HUES6 (cell line): ENCODE results near the gene CASZ1.

Source experiments
- H3K27ac ChIP-seq: 2 replicates; pipeline ENCODE4 v1.7.0; 2013; ENCODE audit warnings: low read depth, mild to moderate bottlenecking, low read length, inconsistent platforms
- H3K27me3 ChIP-seq: 2 replicates; pipeline ENCODE4 v1.6.1; 2013; ENCODE audit warnings: low read length; ENCODE audit not compliant: control insufficient read depth, insufficient read depth
- H3K36me3 ChIP-seq: 2 replicates; pipeline ENCODE4 v1.6.1; 2013; ENCODE audit warnings: low read length; ENCODE audit not compliant: control insufficient read depth, insufficient read depth
- H3K4me1 ChIP-seq: 2 replicates; pipeline ENCODE4 v1.6.1; 2013; ENCODE audit warnings: low read length; ENCODE audit not compliant: control insufficient read depth, insufficient read depth
- H3K4me3 ChIP-seq: 2 replicates; pipeline ENCODE4 v1.5.1; 2013; ENCODE audit warnings: low read depth, low read length
- H3K9ac ChIP-seq: one replicate; pipeline ENCODE4 v1.6.1; 2013; ENCODE audit warnings: mild to moderate bottlenecking, low read length
- H3K9me3 ChIP-seq: 2 replicates; pipeline ENCODE4 v1.6.1; 2013; ENCODE audit warnings: low read depth, low read length; ENCODE audit not compliant: control insufficient read depth, insufficient read depth

Gene CASZ1

DNA sequence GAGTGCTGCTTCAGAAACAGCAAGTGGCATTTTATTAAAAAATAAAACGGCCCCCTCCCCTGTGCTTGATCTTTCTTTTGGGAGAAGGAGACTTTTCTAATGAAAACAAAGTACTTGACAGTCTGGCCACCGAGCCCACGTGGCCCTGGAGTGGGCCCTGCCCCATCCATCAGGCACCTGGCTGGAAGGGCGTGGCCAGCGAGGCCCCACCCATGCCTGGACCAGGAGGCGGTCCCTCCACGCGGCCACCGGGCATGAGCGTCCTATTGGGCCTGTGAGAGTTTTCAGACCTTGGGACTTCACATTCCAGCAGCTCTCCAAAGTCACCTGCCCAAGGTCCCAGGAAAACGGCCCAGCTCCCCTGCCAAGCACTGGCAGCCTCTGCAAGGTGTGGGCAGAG lies 144.7 kb downstream of the CASZ1 start:
- Histone ChIP-seq H3K9me3 (no peaks in the 10 kb centered on the region), H3K27ac (no peak overlapping the region), H3K27me3 (peaks cover 38% of the 10 kb centered on the region; the same call in 1 of the 2 replicates)

DNA sequence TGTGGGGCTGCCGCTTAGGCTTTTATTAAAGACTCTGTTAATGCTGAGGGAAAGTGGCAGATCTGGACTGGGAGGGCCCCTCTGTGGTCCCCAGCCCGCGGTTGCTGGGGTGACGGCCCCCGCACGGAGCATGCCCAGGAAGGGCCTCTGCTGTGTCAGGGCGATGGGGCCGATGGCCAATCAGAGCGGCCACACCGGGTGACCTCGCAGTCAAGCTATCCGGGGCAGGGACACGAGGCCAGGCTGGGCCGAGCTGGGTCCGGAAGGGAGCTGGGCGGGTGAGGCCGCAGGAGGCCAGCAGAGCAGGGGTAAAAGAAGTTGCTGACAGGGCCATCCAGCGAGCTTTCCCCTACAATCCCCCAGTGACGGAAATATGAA lies 145.1 kb downstream of the CASZ1 start:
- H3K9me3 ChIP-seq, result no peaks in the 10 kb centered on the region
- peaks cover 38% of the 10 kb centered on the region; the same call in 1 of the 2 replicates for H3K27me3 ChIP-seq
- no peak overlapping the region for H3K27ac ChIP-seq
- peaks cover 15% of the 10 kb centered on the region for H3K4me1 ChIP-seq
- no peak overlapping the region for H3K9ac ChIP-seq
- H3K36me3 ChIP-seq, result no peaks in the 10 kb centered on the region; the same call in 1 of the 2 replicates
- peak overlapping the region; percentile 17; the same call in 1 of the 2 replicates for H3K4me3 ChIP-seq

More for the DNA sequence above, 144.7 kb downstream of the CASZ1 start:
- Histone ChIP-seq H3K4me1 (peaks cover 15% of the 10 kb centered on the region), H3K4me3 (peak overlapping the region; percentile 17; the same call in 1 of the 2 replicates), H3K36me3 (no peaks in the 10 kb centered on the region; the same call in 1 of the 2 replicates), H3K9ac (no peak overlapping the region)

DNA sequence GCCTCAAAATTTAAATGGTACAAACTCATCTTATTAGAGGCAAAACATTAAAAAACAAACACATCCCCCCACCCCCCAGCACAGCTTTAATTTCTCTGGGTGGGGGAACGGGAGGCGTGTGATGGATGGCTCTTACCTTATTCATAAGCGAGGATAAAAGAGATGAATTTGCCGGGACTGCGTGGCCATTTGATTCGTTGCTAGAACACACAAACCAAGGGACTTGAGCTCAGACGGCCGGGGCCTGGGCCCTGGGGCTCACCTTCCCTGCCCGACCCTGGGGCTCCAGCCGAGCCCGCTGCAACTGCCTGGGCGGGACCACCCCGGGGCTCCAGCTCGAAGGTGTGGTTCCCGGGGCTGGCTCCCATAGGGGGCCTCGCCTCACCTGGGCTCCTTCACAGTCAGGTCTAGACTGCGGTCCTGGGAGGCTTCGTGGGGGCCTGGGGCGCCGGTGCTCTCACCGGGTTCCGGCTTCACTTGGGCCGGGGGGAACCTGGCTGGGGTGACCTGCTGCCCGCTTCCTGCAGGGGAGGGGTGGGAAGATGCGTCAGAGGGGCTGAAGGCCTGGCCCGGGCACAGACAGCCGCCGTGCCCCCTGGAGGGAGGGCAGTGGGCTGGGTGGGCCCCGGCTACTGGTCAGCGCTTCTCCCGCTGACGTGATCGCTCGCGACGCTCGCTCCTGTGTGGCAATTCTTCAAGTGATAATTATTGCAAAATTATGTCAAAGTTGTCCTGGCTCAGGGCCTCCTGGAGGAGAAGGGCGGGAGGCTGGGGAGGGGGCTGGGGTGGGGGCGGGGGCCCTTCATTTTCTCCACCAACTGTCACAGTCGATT lies 145.7 kb downstream of the CASZ1 start:
- Histone ChIP-seq H3K9ac (no peak overlapping the region), H3K27me3 (peaks cover 38% of the 10 kb centered on the region; the same call in 1 of the 2 replicates), H3K4me3 (peak overlapping the region; percentile 34; the same call in 1 of the 2 replicates), H3K9me3 (no peaks in the 10 kb centered on the region), H3K36me3 (no peaks in the 10 kb centered on the region; the same call in 1 of the 2 replicates), H3K27ac (no peak overlapping the region), H3K4me1 (peaks cover 19% of the 10 kb centered on the region)

DNA sequence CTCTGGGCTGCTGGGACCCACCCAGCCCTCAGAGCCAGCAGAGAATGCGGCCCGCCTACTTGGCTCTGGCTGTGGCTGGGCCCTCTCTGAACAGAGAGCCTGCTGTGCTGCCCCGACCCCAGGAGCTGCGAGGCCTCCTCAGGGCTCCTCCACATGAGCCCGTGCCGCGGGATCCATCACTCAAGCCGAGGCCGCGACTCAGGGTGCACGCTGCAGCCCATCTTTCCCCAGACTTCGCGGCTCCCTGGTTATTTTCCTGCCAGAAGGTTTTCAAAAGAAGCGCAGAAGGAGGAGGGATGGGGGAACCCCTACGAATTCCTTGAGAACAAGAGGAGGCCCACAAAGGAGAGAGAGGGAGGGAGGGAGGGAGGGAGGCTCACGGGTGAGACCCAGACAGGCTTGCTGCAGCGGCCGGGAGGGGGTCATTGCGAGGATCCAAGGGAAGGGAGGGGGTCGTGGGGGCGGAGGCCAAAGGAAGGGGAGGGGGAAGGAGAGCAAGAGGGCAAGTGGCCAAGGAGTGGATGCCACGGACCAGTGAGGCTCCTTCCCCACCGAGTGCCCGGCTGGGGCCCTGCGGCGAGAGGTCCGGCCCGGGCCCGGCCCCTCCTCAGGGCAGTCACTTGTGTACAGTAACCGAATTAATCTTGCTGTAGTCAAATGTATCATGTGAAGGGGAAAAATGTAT lies 146.8 kb downstream of the CASZ1 start:
- Histone ChIP-seq H3K9me3 (no peaks in the 10 kb centered on the region), H3K27me3 (peaks cover 38% of the 10 kb centered on the region; the same call in 1 of the 2 replicates), H3K36me3 (no peaks in the 10 kb centered on the region; the same call in 1 of the 2 replicates), H3K27ac (no peak overlapping the region), H3K9ac (no peak overlapping the region), H3K4me1 (peaks cover 19% of the 10 kb centered on the region), H3K4me3 (peak overlapping the region; percentile 49)

DNA sequence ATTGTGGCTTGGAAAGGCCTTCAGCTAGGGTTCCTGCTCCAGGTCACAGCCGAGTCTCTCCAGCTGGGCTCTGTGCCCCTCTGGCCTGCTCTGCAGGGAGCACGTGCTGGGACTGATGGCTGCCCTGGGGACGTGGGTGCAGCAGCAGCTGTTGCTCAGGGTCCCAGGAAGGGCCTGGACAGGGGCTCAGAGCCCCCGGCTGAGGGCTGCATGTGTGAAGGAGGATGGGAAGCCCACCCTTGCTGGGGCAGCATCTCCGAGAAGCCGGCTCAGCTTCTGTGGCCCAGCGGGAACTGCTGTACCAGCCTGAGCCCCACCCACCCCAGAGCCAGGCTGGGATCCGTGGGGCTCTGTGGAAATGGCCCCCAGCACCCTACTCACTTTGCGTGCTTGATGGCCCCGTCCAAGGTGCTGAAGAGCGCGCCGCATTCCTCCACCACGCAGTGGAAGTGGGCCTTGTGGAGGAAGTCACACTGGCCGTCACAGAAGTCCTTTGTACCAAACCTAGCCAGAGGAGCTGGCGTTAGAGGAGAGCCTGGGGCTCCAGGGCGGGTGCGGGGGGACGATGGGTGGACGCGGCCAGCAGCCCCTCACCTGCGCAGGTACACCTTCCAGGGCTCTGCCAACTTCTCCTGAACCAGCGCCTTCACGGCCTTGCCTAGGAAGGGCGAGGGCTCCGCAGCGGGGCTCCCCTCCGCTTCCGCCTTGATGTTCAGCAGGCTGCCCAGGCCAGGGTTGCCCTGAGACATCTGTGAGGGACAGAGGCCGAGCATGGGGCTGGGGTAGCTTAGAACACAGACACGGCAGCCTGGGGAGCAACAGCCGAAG lies 147.5 kb downstream of the CASZ1 start:
- no peak overlapping the region for H3K9ac ChIP-seq
- no peak overlapping the region for H3K27ac ChIP-seq
- H3K9me3 ChIP-seq, result no peaks in the 10 kb centered on the region
- peak overlapping the region; percentile 49 for H3K4me3 ChIP-seq
- no peaks in the 10 kb centered on the region; the same call in 1 of the 2 replicates for H3K36me3 ChIP-seq
- peaks cover 38% of the 10 kb centered on the region; the same call in 1 of the 2 replicates for H3K27me3 ChIP-seq
- H3K4me1 ChIP-seq, result peaks cover 19% of the 10 kb centered on the region

DNA sequence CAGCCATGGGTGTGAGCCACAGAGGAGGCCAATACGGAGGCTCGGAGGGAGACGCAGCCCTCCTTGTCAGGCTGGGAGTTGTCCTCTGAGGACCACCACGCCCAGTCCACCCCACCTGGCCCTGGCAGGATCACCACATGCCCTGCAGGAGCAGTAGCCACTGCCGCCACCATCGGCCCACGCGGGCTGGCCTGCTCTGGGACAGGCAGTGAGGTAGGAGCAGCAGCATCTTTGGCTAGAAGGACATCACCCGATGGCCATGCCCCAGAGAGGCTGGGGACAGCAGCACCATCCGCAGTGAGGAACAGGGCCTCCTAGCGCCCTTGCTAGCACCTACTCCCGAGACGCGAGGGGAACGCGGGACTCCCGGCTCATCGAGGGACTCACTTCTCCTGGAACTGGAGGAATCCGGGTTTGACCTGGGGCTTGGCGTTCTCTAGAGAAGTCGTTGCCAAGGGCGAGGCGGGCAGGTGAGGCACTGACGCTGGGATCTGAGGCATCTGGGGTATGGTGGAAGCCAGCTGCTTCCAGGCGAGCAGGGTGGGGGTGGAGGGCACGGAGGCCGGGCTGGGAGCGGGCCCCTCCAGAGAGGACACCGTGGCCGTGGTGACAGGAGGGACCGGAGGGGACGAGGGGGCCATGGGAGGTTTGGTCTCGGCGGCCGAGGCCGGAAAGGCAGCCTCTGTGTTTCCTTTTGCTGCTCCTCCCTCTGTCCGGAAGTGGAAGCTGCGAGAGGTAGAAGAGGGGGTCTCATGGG lies 148.9 kb downstream of the CASZ1 start:
- no peaks in the 10 kb centered on the region for H3K36me3 ChIP-seq
- no peak overlapping the region for H3K9ac ChIP-seq
- peaks cover 19% of the 10 kb centered on the region for H3K4me1 ChIP-seq
- H3K4me3 ChIP-seq, result no peak overlapping the region
- peaks cover 38% of the 10 kb centered on the region; the same call in 1 of the 2 replicates for H3K27me3 ChIP-seq
- no peaks in the 10 kb centered on the region for H3K9me3 ChIP-seq
- no peak overlapping the region for H3K27ac ChIP-seq

DNA sequence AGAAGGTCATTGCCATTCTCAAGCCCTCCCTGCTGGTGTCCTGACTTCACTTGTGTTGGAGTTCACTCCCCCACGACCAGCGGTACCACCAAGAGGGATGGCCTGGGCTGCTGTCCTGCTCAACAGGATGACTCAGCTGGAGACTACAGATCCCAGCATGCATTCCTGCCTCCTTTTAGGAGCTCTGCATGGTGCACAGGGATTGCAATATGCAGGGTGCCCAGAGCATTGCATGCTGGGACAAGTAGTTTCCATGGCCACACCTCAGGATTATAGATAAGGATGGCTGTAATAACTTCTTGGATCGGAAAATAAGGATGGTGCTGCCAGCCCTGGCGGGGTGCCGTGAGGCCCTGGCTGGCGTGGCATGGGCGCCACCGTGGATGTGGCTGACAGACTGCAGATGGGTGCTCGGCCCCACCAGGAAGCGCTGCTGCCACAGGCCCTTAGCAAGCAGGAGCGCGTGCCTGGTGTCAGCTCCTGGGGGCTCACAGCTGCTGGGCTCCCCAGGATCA lies 150.0 kb downstream of the CASZ1 start:
- Histone ChIP-seq H3K9me3 (no peaks in the 10 kb centered on the region), H3K36me3 (no peaks in the 10 kb centered on the region), H3K4me1 (peaks cover 13% of the 10 kb centered on the region), H3K9ac (no peak overlapping the region), H3K27me3 (peaks cover 29% of the 10 kb centered on the region; the same call in 1 of the 2 replicates), H3K4me3 (no peak overlapping the region), H3K27ac (no peak overlapping the region)

DNA sequence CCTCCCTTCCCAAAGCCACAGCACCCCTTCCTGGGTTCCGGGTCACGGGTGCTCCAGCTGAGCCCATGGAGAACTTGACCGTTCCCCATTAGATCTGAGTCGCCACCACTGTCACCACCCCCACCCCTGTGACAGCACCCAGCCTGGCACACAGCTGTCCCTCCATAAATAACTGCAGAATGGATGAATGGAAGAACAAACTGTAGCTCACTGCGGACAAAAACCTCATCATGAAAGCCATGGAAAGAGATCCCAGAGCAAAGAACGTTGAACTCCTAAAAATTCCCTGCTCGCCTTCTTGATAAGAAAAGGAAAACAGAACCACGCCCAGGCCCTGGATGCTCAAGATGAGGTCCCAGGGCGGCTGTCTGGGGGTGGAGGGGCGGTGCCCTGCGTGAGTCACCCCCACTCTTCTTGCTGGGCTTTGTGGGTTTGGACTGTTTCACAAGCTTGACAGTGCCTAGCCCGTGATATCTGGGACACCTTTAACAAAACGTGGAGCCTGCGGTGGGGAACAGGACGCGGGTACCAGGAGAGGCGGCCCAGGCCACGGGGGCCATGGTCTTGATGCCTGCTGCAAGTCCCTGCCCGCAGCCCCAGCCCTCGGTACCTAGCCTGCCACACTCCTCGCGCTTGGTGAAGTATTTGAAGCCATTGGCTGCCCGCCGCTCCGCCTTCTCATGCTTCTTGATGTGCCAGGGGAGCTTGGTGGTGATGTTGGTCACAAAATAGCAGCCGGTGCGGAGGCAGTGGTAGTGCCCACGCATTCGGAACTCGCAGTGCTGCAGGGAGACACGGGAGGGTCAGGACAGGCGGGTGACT lies 151.9 kb downstream of the CASZ1 start:
- Histone ChIP-seq H3K36me3 (no peaks in the 10 kb centered on the region), H3K9ac (no peak overlapping the region), H3K27me3 (peaks cover 30% of the 10 kb centered on the region)

DNA sequence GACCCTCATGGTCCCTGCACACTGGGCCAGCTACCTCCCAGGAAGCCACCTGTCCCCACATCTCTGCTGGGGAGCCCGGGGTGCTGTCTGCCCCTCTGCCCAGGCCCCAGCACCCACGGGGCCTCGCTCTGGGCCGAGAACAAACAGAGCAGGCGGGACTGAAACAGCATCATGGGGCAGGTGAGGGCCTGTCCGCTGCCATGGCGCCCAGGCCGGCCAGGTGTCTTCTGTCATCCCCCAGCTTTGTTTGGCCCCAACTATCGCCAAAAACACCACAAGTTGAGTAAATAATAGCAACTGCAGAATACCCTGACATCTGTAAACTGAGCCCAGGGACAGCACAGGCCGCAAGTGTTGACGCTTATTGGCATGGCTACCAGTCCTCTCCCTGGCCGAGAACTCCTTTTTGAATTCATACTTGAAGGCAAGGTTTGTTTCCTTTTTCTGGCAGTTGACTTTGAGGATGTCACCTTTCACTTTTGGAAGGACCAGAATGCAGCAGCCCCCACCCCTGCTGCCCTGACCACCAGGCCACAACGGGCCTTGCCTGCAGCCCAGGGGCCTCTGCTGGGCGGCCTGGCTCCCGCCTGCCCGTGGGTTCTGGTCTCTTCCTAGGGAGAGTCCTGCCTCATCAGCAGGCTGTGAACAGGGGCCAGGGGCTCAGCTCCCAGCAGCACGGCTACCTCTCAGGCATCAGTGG lies 152.7 kb downstream of the CASZ1 start:
- Histone ChIP-seq H3K4me1 (peaks cover 23% of the 10 kb centered on the region), H3K9me3 (no peaks in the 10 kb centered on the region), H3K27me3 (peaks cover 27% of the 10 kb centered on the region), H3K36me3 (no peaks in the 10 kb centered on the region), H3K4me3 (no peak overlapping the region), H3K27ac (no peak overlapping the region), H3K9ac (no peak overlapping the region)

More for the DNA sequence above, 151.9 kb downstream of the CASZ1 start:
- no peak overlapping the region for H3K27ac ChIP-seq
- no peak overlapping the region for H3K4me3 ChIP-seq
- no peaks in the 10 kb centered on the region for H3K9me3 ChIP-seq
- H3K4me1 ChIP-seq, result peaks cover 26% of the 10 kb centered on the region
